Coronary artery (tissue), 2 donors: ENCODE measurements around the gene EVI5.

ENCODE experiments used
- DNase-seq: peaks from one replicate; pipeline ENCODE4 v3.0.0-alpha.2; 2017; ENCODE audit warnings: low spot score
- H3K27ac ChIP-seq, 2 donors: fragments of 200-600 bp; sonication (generic); one replicate each; pipeline ENCODE4 v1.5.1; 2016 to 2019
- H3K4me3 ChIP-seq: fragments of 200-600 bp; sonication (generic); 2 replicates; pipeline ENCODE4 v1.5.1; 2016; ENCODE audit warnings: mild to moderate bottlenecking, moderate library complexity
- CTCF ChIP-seq: fragments of 200-600 bp; sonication (generic); IDR thresholded peaks from one replicate; pipeline ENCODE4 v1.5.1; 2019; ENCODE audit warnings: antibody characterized with exemption

Gene EVI5

GRCh38 chr1:92476071-92476631 lies 308.8 kb downstream of the EVI5 start:
- DNase-seq, result no peak
- no peak overlapping the region for H3K27ac ChIP-seq
- H3K4me3 ChIP-seq, result no peak overlapping the region
- no peak for TF ChIP-seq CTCF

- DNase-seq, result no peak
Observed at GRCh38 chr1:92475029-92475428, 309.9 kb downstream of the EVI5 start.

DNA sequence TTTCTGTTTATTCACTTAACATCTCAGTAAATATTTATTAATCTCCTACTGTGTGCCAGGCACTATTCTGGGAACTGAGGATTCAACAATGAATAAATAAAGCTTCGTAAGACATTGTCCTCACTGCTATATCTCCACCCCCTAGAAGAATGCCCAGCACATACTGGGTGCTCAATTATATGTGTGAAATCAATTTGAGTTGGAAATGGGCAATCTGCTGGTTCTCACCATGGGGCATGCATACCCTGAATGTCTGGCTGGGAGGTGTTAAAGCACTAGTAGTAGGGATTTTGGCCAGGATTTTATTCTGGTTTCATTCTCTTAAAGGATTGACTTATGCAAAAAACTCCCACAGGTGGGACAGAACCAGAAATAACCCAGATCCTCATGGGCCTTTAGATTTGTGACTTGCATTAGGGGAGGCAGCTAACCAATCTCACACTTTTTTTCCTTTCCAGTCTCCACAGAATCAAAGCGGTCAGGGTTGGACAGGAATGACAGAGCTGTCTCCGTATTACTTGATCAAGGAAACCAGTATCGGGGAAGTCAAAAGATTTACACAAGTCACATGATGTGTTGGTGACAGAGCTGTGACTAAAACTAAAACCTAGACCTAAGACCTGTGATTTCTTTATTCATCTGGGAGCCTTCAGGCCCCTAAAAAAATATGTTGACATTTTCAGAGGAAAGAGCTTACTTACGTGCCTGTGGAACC lies 311.0 kb downstream of the EVI5 start:
- no peak for DNase-seq
- no peak overlapping the region for H3K4me3 ChIP-seq
- no peak for TF ChIP-seq CTCF
- H3K27ac ChIP-seq, result no peak overlapping the region

More at GRCh38 chr1:92475029-92475428, 309.9 kb downstream of the EVI5 start:
- no peak overlapping the region for H3K4me3 ChIP-seq
- no peak overlapping the region for H3K27ac ChIP-seq
- TF ChIP-seq CTCF, result no peak

- H3K27ac ChIP-seq, result no peak overlapping the region
- H3K4me3 ChIP-seq, result no peak overlapping the region
- no peak for TF ChIP-seq CTCF
- no peak for DNase-seq
Observed at GRCh38 chr1:92470216-92470615, 314.7 kb downstream of the EVI5 start.

GRCh38 chr1:92466683-92467352 lies 318.1 kb downstream of the EVI5 start:
- Histone ChIP-seq H3K4me3 (no peak overlapping the region), H3K27ac (no peak overlapping the region)
- TF ChIP-seq CTCF, result no peak
- DNase-seq, result no peak

- DNase-seq, result no peak
- TF ChIP-seq CTCF, result no peak
- Histone ChIP-seq H3K27ac (no peak overlapping the region), H3K4me3 (no peak overlapping the region)
Observed at GRCh38 chr1:92465256-92465647, 319.7 kb downstream of the EVI5 start.
